DND-41 (cell line): Measurements from ENCODE around the gene SPATS2L.

Experiments
- ATAC-seq: fragments of 200-7000 bp; cut with Tn5 transposase; 3 replicates; pipeline ENCODE4 v1.9.1; 2021; ENCODE audit warnings: low read depth; ENCODE audit not compliant: insufficient read depth
- DNase-seq: peaks from one replicate; pipeline ENCODE4 v3.0.0-alpha.2; 2020
- H2AFZ ChIP-seq: 2 replicates; pipeline ENCODE4 v1.6.0; 2012; ENCODE audit warnings: low read depth, low read length
- H3K27ac ChIP-seq: 2 replicates; pipeline ENCODE4 v1.5.1; 2012; ENCODE audit warnings: low read length, inconsistent platforms
- H3K27me3 ChIP-seq: fragments of 200-600 bp; sonication (generic); 2 replicates; pipeline ENCODE4 v1.6.0; 2012; ENCODE audit warnings: low read length, mild to moderate bottlenecking, inconsistent platforms; ENCODE audit not compliant: insufficient read depth, poor library complexity
- H3K36me3 ChIP-seq: 2 replicates; pipeline ENCODE4 v1.5.1; 2012; ENCODE audit warnings: low read length, inconsistent platforms; ENCODE audit not compliant: insufficient read depth
- H3K4me1 ChIP-seq: 2 replicates; pipeline ENCODE4 v1.5.1; 2012; ENCODE audit warnings: mild to moderate bottlenecking, low read length; ENCODE audit not compliant: insufficient read depth
- H3K4me2 ChIP-seq: 2 replicates; pipeline ENCODE4 v1.6.0; 2012; ENCODE audit warnings: mild to moderate bottlenecking, moderate library complexity, low read length, inconsistent platforms; ENCODE audit not compliant: insufficient read depth
- H3K4me3 ChIP-seq, 2 experiments: fragments of 200-600 bp in 1 of 2; shearing (Covaris generic) in 1 of 2; 2 replicates each; pipeline ENCODE4 v1.5.1; 2012 to 2016; ENCODE audit warnings: inconsistent platforms in 2 of 2, low read length in 2 of 2, mild to moderate bottlenecking in 2 of 2, low read depth in 1 of 2, moderate library complexity in 1 of 2
- H3K79me2 ChIP-seq: 2 replicates; pipeline ENCODE4 v1.6.0; 2012; ENCODE audit warnings: low read length, inconsistent platforms; ENCODE audit not compliant: insufficient read depth
- H3K9ac ChIP-seq: 2 replicates; pipeline ENCODE4 v1.6.0; 2012; ENCODE audit warnings: low read depth, mild to moderate bottlenecking, inconsistent platforms, low read length, moderate library complexity
- H3K9me3 ChIP-seq: 2 replicates; pipeline ENCODE4 v1.5.1; 2012; ENCODE audit warnings: low read length, moderate library complexity, mild to moderate bottlenecking, inconsistent platforms; ENCODE audit not compliant: insufficient read depth, severe bottlenecking
- H4K20me1 ChIP-seq: 2 replicates; pipeline ENCODE4 v1.6.0; 2012; ENCODE audit warnings: low read length; ENCODE audit not compliant: insufficient read depth
- CTCF ChIP-seq: IDR thresholded peaks from 2 replicates; pipeline ENCODE4 v1.5.1; 2012; ENCODE audit warnings: borderline replicate concordance, low read length, moderate library complexity, mild to moderate bottlenecking; ENCODE audit not compliant: poor library complexity, severe bottlenecking; ENCODE audit errors: extremely low read depth
- EZH2 ChIP-seq: IDR thresholded peaks from 3 replicates; pipeline ENCODE4 v1.6.1; 2012; ENCODE audit warnings: borderline replicate concordance, low read depth, mild to moderate bottlenecking, moderate library complexity, low read length, inconsistent platforms; ENCODE audit not compliant: severe bottlenecking

Gene SPATS2L

GRCh38 chr2:200463452-200463851 lies 157.0 kb downstream of the SPATS2L start:
- no peak for DNase-seq
- TF ChIP-seq CTCF (no peak), EZH2 (no peak)
- ATAC-seq = no peak
- Histone ChIP-seq H4K20me1 (no peaks in the 10 kb centered on the region), H3K4me2 (no peak overlapping the region), H3K9me3 (no peaks in the 10 kb centered on the region), H3K36me3 (no peaks in the 10 kb centered on the region), H3K4me3 (no peak overlapping the region), H2AFZ (no peak overlapping the region), H3K9ac (no peak overlapping the region), H3K27me3 (peaks cover 4% of the 10 kb centered on the region), H3K4me1 (no peaks in the 10 kb centered on the region), H3K27ac (no peak overlapping the region), H3K79me2 (no peaks in the 10 kb centered on the region)

DNA sequence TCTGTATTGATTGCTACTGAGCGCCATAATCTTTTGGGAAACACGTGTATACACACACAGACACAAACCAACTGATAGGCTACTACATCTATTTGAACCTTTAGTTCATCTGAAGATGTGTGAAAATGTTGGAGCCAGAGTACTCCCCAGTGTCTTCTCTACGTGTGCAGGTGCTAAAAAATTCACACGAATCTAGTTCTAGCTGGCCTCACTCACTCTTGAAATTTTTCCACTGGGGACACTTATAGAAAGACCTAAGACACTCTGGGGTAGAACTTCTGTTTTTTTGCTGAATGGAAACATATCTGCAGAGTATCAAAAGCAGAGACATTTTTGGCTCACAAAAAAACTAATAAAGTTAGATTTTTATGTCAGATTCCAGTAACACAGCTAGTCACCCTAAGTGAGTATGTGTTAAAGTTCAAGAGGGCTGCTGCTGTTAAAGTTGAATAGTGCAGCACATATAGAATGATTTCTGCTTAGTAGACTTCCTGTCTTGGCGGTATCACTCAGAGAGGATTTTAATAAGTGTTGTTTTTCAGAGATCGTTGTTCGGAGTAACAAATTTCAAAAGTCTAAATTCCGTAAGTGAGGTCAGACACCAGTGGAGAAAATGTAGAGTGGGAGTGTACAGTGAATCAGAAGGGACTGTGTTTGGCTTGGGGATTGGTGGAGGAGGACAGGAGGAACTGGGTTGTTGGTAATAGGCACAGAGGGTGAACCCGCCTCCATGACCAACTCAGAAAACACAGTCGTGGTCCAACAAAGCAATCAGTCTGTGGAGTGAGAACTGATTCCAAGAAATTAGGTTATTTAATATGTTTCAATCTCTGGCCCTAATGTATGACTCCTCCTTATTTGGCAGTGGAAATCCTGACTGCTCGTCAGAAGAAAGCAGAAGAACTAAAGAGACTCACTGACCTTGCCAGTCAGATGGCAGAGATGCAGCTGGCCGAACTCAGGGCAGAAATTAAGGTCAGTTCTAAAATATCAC lies 160.2 kb downstream of the SPATS2L start:
- H3K27ac ChIP-seq = no peak overlapping the region
- H3K27me3 ChIP-seq = peaks cover 4% of the 10 kb centered on the region
- H3K36me3 ChIP-seq = no peaks in the 10 kb centered on the region
- no peaks in the 10 kb centered on the region for H4K20me1 ChIP-seq
- no peaks in the 10 kb centered on the region for H3K4me1 ChIP-seq
- no peak overlapping the region for H3K4me3 ChIP-seq
- no peak for ATAC-seq
- H3K9ac ChIP-seq = no peak overlapping the region
- no peak overlapping the region for H2AFZ ChIP-seq
- H3K79me2 ChIP-seq = no peaks in the 10 kb centered on the region
- TF ChIP-seq EZH2 (no peak), CTCF (no peak)
- H3K9me3 ChIP-seq = no peaks in the 10 kb centered on the region
- no peak for DNase-seq
- H3K4me2 ChIP-seq = no peak overlapping the region

DNA sequence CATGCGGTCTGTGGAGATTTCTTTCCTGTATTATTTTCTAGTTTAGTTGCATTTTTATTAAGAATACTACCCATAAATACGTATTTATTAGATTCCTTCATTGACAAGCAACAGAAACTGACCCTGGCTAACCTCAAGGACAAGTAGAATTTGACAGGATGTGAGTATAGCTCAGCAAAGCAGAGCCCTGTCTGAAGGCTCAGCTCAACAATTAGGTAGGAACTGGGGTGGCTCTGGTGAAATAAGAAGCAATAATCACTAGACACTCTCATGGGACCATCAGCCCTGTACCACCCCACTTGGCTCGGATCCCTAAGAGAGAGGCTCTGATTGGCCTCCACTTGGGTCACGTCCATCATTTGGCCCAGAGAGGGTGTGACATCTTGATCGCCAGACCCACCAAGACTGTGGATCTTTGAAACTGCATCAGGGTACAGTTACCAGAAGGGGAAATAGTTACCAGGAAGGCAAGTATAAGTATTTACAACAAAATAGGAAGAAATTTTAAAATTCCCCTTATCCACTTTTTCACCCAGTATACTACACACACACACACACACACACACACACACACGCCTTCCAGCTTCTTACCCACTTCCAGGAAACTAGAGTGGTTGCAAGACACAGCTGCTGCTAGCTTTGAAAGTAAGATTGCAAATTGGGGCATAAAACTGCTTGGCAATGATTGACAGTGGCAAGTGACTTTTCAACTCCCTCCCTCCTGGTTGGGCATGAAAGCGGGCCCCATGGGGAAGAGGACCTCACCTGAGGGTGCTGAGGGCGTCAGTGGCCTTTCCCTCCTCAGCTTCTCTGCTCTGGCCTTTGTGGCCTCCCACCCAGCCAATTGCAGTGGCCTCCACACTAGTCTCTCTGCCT lies 161.6 kb downstream of the SPATS2L start:
- Histone ChIP-seq H3K79me2 (no peaks in the 10 kb centered on the region), H3K27ac (no peak overlapping the region), H3K27me3 (peaks cover 4% of the 10 kb centered on the region), H3K9ac (no peak overlapping the region), H3K9me3 (no peaks in the 10 kb centered on the region), H3K4me1 (no peaks in the 10 kb centered on the region), H4K20me1 (no peaks in the 10 kb centered on the region), H3K36me3 (no peaks in the 10 kb centered on the region), H3K4me3 (no peak overlapping the region), H3K4me2 (no peak overlapping the region), H2AFZ (no peak overlapping the region)
- peak; percentile 34 for DNase-seq
- peak; percentile 69 for ATAC-seq
- TF ChIP-seq EZH2 (no peak), CTCF (no peak)
